K562 (cell line): ENCODE results near the gene ADAM30. TPM values are rescaled to one million over a fixed set of nuclear protein-coding genes. Genes with fewer than 3 reads are reported as not detected.

Experiments used
- ATAC-seq: fragments of 200-7000 bp; cut with Tn5 transposase; 3 replicates; pipeline ENCODE4 v1.9.1; 2020; ENCODE audit warnings: moderate library complexity
- BruUV-seq: library from RNA; stranded (reverse); fragments of 400-500 nt; replicated peaks from 2 replicates; lab custom pipeline; 2021; lab: Mats Ljungman, UMichigan
- CTCF ChIA-PET: fragments of 300-600 bp; formaldehyde crosslinking; extraction: SDS; loops from one replicate; lab custom pipeline; 2021; ENCODE audit warnings: low intra/inter-chr PET ratio; lab: Yijun Ruan, JAX
- POLR2A ChIA-PET: fragments of 300-600, 350-650 bp; sonication (Branson Sonifier 250); formaldehyde crosslinking; extraction: SDS; loops from one replicate; lab custom pipeline; 2021; ENCODE audit warnings: antibody characterized with exemption, inconsistent platforms; lab: Yijun Ruan, JAX
- DNase-seq, 4 experiments: peaks; one replicate each; pipeline versions ENCODE4 v3.0.0 to v3.0.0-alpha.2; 2011 to 2018; ENCODE audit warnings: low spot score in 3 of 4, mixed read lengths in 3 of 4; ENCODE audit errors: extremely low read depth in 1 of 4
- FAIRE-seq: peaks from 2 replicates; lab custom pipeline; 2011; peaks lifted over from hg19 to GRCh38; lab: Jason Lieb, UNC
- H2AFZ ChIP-seq: 2 replicates; pipeline ENCODE4 v1.6.0; 2011; ENCODE audit warnings: low read depth, low read length, control low read depth, inconsistent platforms
- H3K27ac ChIP-seq: fragments of 200-600 bp; 3 replicates; pipeline ENCODE4 v1.8.0; 2011; ENCODE audit warnings: low read depth, mild to moderate bottlenecking, control low read depth, inconsistent platforms, low read length, moderate library complexity, mixed read lengths; ENCODE audit errors: extremely low read depth
- H3K27me3 ChIP-seq, 2 experiments: fragments of 300-600 bp in 1 of 2; 2 replicates in 1 of 2; 3 replicates in 1 of 2; pipeline versions ENCODE4 v1.6.0 to v1.8.0; 2011; ENCODE audit warnings: inconsistent platforms in 2 of 2, low read length in 2 of 2, mild to moderate bottlenecking in 1 of 2, mixed read lengths in 1 of 2, moderate library complexity in 1 of 2; ENCODE audit not compliant: control insufficient read depth in 2 of 2, insufficient read depth in 2 of 2
- H3K36me3 ChIP-seq: fragments of 300-600 bp; 3 replicates; pipeline ENCODE4 v1.8.0; 2011; ENCODE audit warnings: mild to moderate bottlenecking, low read length, inconsistent platforms; ENCODE audit not compliant: control insufficient read depth, insufficient read depth
- H3K4me1 ChIP-seq, 2 experiments: fragments of 200-600 bp in 1 of 2; replicated peaks in 1 of 2; 2 replicates in 1 of 2; 3 replicates in 1 of 2; pipeline versions ENCODE4 v1.5.1 to v1.8.0; 2011; ENCODE audit warnings: inconsistent platforms in 2 of 2, low read length in 2 of 2, mild to moderate bottlenecking in 1 of 2, mixed read lengths in 1 of 2, moderate library complexity in 1 of 2; ENCODE audit not compliant: control insufficient read depth in 2 of 2, insufficient read depth in 2 of 2
- H3K4me2 ChIP-seq: 2 replicates; pipeline ENCODE4 v1.6.1; 2011; ENCODE audit warnings: low read length, control low read depth, inconsistent platforms, mixed read lengths; ENCODE audit not compliant: insufficient read depth
- H3K4me3 ChIP-seq: fragments of 200-600 bp; sonication (generic), shearing (Covaris generic); 2 replicates; pipeline ENCODE4 v1.5.1; 2016; ENCODE audit warnings: control low read depth, inconsistent platforms
- H3K79me2 ChIP-seq: fragments of 200-600 bp; 3 replicates; pipeline ENCODE4 v1.8.0; 2011; ENCODE audit warnings: low read length, inconsistent platforms; ENCODE audit not compliant: control insufficient read depth, insufficient read depth
- H3K9ac ChIP-seq, 2 experiments: 2 replicates each; pipeline versions ENCODE4 v1.6.0 to v1.6.1; 2011; ENCODE audit warnings: low read depth in 2 of 2, low read length in 2 of 2, control low read depth in 1 of 2, inconsistent platforms in 1 of 2, mild to moderate bottlenecking in 1 of 2, mixed read lengths in 1 of 2; ENCODE audit not compliant: insufficient read depth in 1 of 2
- H3K9me1 ChIP-seq: one replicate; pipeline ENCODE4 v1.6.0; 2011; ENCODE audit warnings: inconsistent platforms, mild to moderate bottlenecking, low read length, moderate library complexity; ENCODE audit not compliant: control insufficient read depth, insufficient read depth
- H3K9me3 ChIP-seq: replicated peaks from 2 replicates; pipeline ENCODE4 v1.5.1; 2011; ENCODE audit warnings: low read depth, low read length, inconsistent platforms; ENCODE audit not compliant: control insufficient read depth, insufficient read depth
- H4K20me1 ChIP-seq: replicated peaks from 2 replicates; pipeline ENCODE4 v1.6.1; 2011; ENCODE audit warnings: low read length, inconsistent platforms, mixed read lengths; ENCODE audit not compliant: control insufficient read depth, insufficient read depth
- ARID1B ChIP-seq: fragments of 450-650 bp; IDR thresholded peaks from 2 replicates; pipeline ENCODE4 v1.6.1; 2016; ENCODE audit warnings: antibody characterized with exemption, mild to moderate bottlenecking, inconsistent platforms
- CBX2 ChIP-seq: fragments of 200-600 bp; sonication (generic); IDR thresholded peaks from one replicate; pipeline ENCODE4 v1.6.1; 2012; ENCODE audit warnings: mild to moderate bottlenecking, low read length, inconsistent platforms; ENCODE audit not compliant: insufficient read depth, poor library complexity, severe bottlenecking
- CBX8 ChIP-seq: fragments of 200-600 bp; sonication (generic); IDR thresholded peaks from 2 replicates; pipeline ENCODE4 v1.6.1; 2012; ENCODE audit warnings: borderline replicate concordance, mixed run types, low read depth, mild to moderate bottlenecking, moderate library complexity, mixed read lengths, low read length, control low read depth, inconsistent platforms; ENCODE audit not compliant: poor library complexity, severe bottlenecking; ENCODE audit errors: extremely low read depth
- CTCF ChIP-seq, 3 experiments: IDR thresholded peaks in 2 of 3; conservative IDR thresholded peaks in 1 of 3; 2 replicates each; pipeline ENCODE4 v1.5.1; 2011 to 2012; ENCODE audit warnings: low read length in 3 of 3, mild to moderate bottlenecking in 3 of 3, control low read depth in 2 of 3, improper control_type of control experiment in 1 of 3, inconsistent platforms in 1 of 3, low read depth in 1 of 3, mixed read lengths in 1 of 3, moderate library complexity in 1 of 3; ENCODE audit not compliant: insufficient read depth in 2 of 3
- FOSL1 ChIP-seq: fragments of 200-800 bp; sonication (Bioruptor generic); conservative IDR thresholded peaks from 2 replicates; pipeline ENCODE4 v1.6.1; 2016; ENCODE audit warnings: missing genetic modification characterization, missing compliant biosample characterization
- GTF2F1 ChIP-seq: IDR thresholded peaks from 2 replicates; pipeline ENCODE4 v1.6.1; 2011; ENCODE audit warnings: low read depth, low read length, improper control_type of control experiment
- MAZ ChIP-seq, 2 experiments: fragments of 450-650 bp in 1 of 2; sonication (generic) in 1 of 2; formaldehyde crosslinking; IDR thresholded peaks in 1 of 2; conservative IDR thresholded peaks in 1 of 2; 2 replicates each; pipeline versions ENCODE4 v1.4.0 to v1.5.0; 2020; ENCODE audit warnings: mild to moderate bottlenecking in 1 of 2, missing genetic modification reagents in 1 of 2
- MYC ChIP-seq, 2 experiments: fragments of 250-450 bp in 1 of 2; sonication (Bioruptor Pico) in 1 of 2; IDR thresholded peaks; 2 replicates each; pipeline versions ENCODE4 v1.5.1 to v1.6.1; 2012 to 2021; ENCODE audit warnings: low read depth in 2 of 2, borderline replicate concordance in 1 of 2, improper control_type of control experiment in 1 of 2, low read length in 1 of 2, mild to moderate bottlenecking in 1 of 2, moderate library complexity in 1 of 2
- NCOA2 ChIP-seq, 2 experiments: fragments of 450-650 bp; IDR thresholded peaks; 2 replicates each; pipeline ENCODE4 v1.6.1; 2018; ENCODE audit warnings: mild to moderate bottlenecking in 2 of 2, moderate library complexity in 1 of 2; ENCODE audit not compliant: partially characterized antibody in 2 of 2
- NCOA4 ChIP-seq: fragments of 450-650 bp; IDR thresholded peaks from 2 replicates; pipeline ENCODE4 v1.6.1; 2018; ENCODE audit warnings: mild to moderate bottlenecking; ENCODE audit not compliant: partially characterized antibody
- NCOR1 ChIP-seq: fragments of 450-650 bp; IDR thresholded peaks from 2 replicates; pipeline ENCODE4 v1.6.1; 2016; ENCODE audit warnings: mild to moderate bottlenecking, moderate library complexity
- RAD21 ChIP-seq, 2 experiments: fragments of 250-450 bp in 1 of 2; fragments of 450-650 bp in 1 of 2; sonication (Bioruptor Pico) in 1 of 2; formaldehyde crosslinking in 1 of 2; IDR thresholded peaks in 1 of 2; conservative IDR thresholded peaks in 1 of 2; 2 replicates each; pipeline versions ENCODE4 v1.4.0 to v1.8.0; 2020 to 2022; ENCODE audit warnings: mild to moderate bottlenecking in 2 of 2, moderate library complexity in 1 of 2
- RAD51 ChIP-seq: fragments of 450-650 bp; IDR thresholded peaks from 2 replicates; pipeline ENCODE4 v1.7.1; 2016; ENCODE audit warnings: low read depth, mild to moderate bottlenecking, borderline replicate concordance
- RBM34 ChIP-seq: fragments of 200-400 bp; formaldehyde crosslinking; IDR thresholded peaks from 2 replicates; pipeline ENCODE4 v1.6.1; 2018; ENCODE audit warnings: low read length, borderline replicate concordance; ENCODE audit not compliant: insufficient read depth
- RFX1 ChIP-seq: fragments of 450-650 bp; IDR thresholded peaks from 2 replicates; pipeline ENCODE4 v1.6.1; 2016; ENCODE audit warnings: mild to moderate bottlenecking, moderate library complexity
- ZNF586 ChIP-seq: fragments of 450-650 bp; formaldehyde crosslinking; conservative IDR thresholded peaks from 2 replicates; pipeline ENCODE4 v1.4.0; 2020; ENCODE audit warnings: mild to moderate bottlenecking, moderate library complexity
- ZSCAN32 ChIP-seq: fragments of 450-650 bp; formaldehyde crosslinking; IDR thresholded peaks from 2 replicates; pipeline ENCODE4 v1.4.0; 2020; ENCODE audit warnings: mild to moderate bottlenecking, moderate library complexity
- WGBS: fragments of 100-300 bp; shearing (Covaris generic); methylation state at CpG from one replicate; pipeline ENCODE4 v1.1.6; 2016; ENCODE audit warnings: low coverage, mixed read lengths; ENCODE audit not compliant: insufficient coverage; ENCODE audit errors: missing lambda C conversion rate; 5-methylcytosine and 5-hydroxymethylcytosine counted together
- in situ Hi-C: fragments of 300-500 bp; cut with MboI; formaldehyde crosslinking; loops from 4 replicates; pipeline ENCODE4 v1.15.0; 2018; ENCODE audit warnings: inconsistent platforms, mixed read lengths
- intact Hi-C: fragments of 100-400 bp; cut with micrococcal nuclease; formaldehyde crosslinking; loops from 2 replicates; pipeline ENCODE4 v1.14.2; 2022
- polyA plus RNA-seq, 8 experiments: library from polyadenylated mRNA; depleted of rRNA in 4 of 8; stranded (reverse) in 5 of 8; unstranded in 3 of 8; fragments of >200 nt; fragmentation: Nextera tagmentation in 2 of 8; fragmentation: Illumina TruSeq in 1 of 8; extraction: Ambion mirVana in 2 of 8; extraction: Trizol in 1 of 8; gene quantifications; 2 replicates each; pipeline versions ENCODE4 v1.2.1 to v1.2.3, GENCODE V29; 2011 to 2014; ENCODE audit warnings: inconsistent platforms in 1 of 8, missing spikeins in 1 of 8
- total RNA-seq, 7 experiments: library from RNA; depleted of rRNA in 6 of 7; stranded (reverse); fragments of >200 nt in 6 of 7; fragmentation: Illumina TruSeq in 2 of 7; extraction: Trizol in 2 of 7; gene quantifications; 2 replicates each; pipeline versions ENCODE4 v1.2.1 to v1.2.3, GENCODE V29; 2011 to 2021; ENCODE audit warnings: low replicate concordance in 1 of 7
- TF ChIP-seq, protein P1 (sequence below): fragments of 250-450 bp; sonication (Bioruptor Pico); IDR thresholded peaks from 2 replicates; pipeline ENCODE4 v1.6.1; 2021; ENCODE audit warnings: mild to moderate bottlenecking
- TF ChIP-seq, protein P2 (sequence below), 2 experiments: fragments of 450-650 bp; IDR thresholded peaks; 2 replicates each; pipeline ENCODE4 v1.6.1; 2016

The ADAM30 gene
- total and polyA plus RNA-seq, 9 of the 15 experiments (the other 6 are each of a cell fraction or from before 2014, with no cell fraction given), result not detected

- in situ Hi-C loops, result no loop called here
- DNase-seq (no peak), FAIRE-seq (no peak), ATAC-seq (no peak)
- intact Hi-C loops, result no loop called here
- no TSS peak for BruUV-seq
- no peaks in the 10 kb centered on the region for H4K20me1 ChIP-seq
- H3K27me3 ChIP-seq, result no peaks in the 10 kb centered on the region
- H3K4me2 ChIP-seq, result no peak overlapping the region
- peak overlapping the region; percentile 88 for H2AFZ ChIP-seq
- CTCF ChIA-PET, result no interaction called here
- POLR2A ChIA-PET, result interaction anchor here (0.7 kb wide), 1 partner anchor 11 kb away, joined by 3 read pairs; no protein-coding TSS in a partner anchor
- no peak overlapping the region for H3K4me3 ChIP-seq
- H3K27ac ChIP-seq, result no peak overlapping the region
- H3K4me1 ChIP-seq, result peaks cover 0 to 26% of the 10 kb centered on the region in 2 experiments; a peak in 4 of 5 replicates
- H3K9ac ChIP-seq, result no peak overlapping the region
- 41% methylated on average over 2 of the region's 2 CpGs for WGBS
- no peaks in the 10 kb centered on the region for H3K36me3 ChIP-seq
- H3K9me1 ChIP-seq, result no peaks in the 10 kb centered on the region
- H3K9me3 ChIP-seq, result no peaks in the 10 kb centered on the region
- H3K79me2 ChIP-seq, result no peaks in the 10 kb centered on the region
- TF ChIP-seq, protein P1, sequence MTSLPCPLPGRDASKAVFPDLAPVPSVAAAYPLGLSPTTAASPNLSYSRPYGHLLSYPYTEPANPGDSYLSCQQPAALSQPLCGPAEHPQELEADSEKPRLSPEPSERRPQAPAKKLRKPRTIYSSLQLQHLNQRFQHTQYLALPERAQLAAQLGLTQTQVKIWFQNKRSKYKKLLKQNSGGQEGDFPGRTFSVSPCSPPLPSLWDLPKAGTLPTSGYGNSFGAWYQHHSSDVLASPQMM (CRISPR knock-in tag), result no peak
- TF ChIP-seq MAZ (CRISPR knock-in tag; conservative IDR thresholded peaks at IDR 0.05 in 1 of 2, IDR thresholded peaks at IDR 0.05 in 1 of 2) (no peak), ARID1B (no peak), NCOA4 (no peak), RBM34 (no peak), CBX8 (no peak), RAD21 (CRISPR knock-in tag; conservative IDR thresholded peaks at IDR 0.05 in 1 of 2, IDR thresholded peaks at IDR 0.05 in 1 of 2) (no peak), CTCF (IDR thresholded peaks at IDR 0.05 in 2 of 3, conservative IDR thresholded peaks at IDR 0.05 in 1 of 3; ENCODE audit: insufficient read depth in 2 of 3, low read depth in 1 of 3, low read length in 3 of 3) (no peak), NCOR1 (no peak), MYC (IDR thresholded peaks at IDR 0.05; ENCODE audit: low read depth, low read length) (no peak), MYC (CRISPR knock-in tag; IDR thresholded peaks at IDR 0.05; ENCODE audit: borderline replicate concordance, low read depth) (no peak), GTF2F1 (no peak), NCOA2 (IDR thresholded peaks at IDR 0.05; ENCODE audit: partially characterized antibody in 2 of 2) (no peak), ZNF586 (CRISPR knock-in tag) (no peak), CBX2 (no peak), RFX1 (no peak), FOSL1 (tag) (no peak), RAD51 (no peak), ZSCAN32 (CRISPR knock-in tag) (no peak)
- TF ChIP-seq, protein P2, sequence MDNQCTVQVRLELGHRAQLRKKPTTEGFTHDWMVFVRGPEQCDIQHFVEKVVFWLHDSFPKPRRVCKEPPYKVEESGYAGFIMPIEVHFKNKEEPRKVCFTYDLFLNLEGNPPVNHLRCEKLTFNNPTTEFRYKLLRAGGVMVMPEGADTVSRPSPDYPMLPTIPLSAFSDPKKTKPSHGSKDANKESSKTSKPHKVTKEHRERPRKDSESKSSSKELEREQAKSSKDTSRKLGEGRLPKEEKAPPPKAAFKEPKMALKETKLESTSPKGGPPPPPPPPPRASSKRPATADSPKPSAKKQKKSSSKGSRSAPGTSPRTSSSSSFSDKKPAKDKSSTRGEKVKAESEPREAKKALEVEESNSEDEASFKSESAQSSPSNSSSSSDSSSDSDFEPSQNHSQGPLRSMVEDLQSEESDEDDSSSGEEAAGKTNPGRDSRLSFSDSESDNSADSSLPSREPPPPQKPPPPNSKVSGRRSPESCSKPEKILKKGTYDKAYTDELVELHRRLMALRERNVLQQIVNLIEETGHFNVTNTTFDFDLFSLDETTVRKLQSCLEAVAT (IDR thresholded peaks at IDR 0.05), result no peak
These were observed 38.2 kb downstream of the ADAM30 start for GRCh38 chr1:119858126-119858525.
